ENCODE data around the gene LIPC. TPM values are rescaled to one million over a fixed set of nuclear protein-coding genes. Genes with fewer than 3 reads are reported as not detected.

The LIPC gene
- total and polyA plus RNA-seq, 2 of the 4 experiments (the other 2 are of a cell fraction): 0.07 TPM; not detected in 1

DNA sequence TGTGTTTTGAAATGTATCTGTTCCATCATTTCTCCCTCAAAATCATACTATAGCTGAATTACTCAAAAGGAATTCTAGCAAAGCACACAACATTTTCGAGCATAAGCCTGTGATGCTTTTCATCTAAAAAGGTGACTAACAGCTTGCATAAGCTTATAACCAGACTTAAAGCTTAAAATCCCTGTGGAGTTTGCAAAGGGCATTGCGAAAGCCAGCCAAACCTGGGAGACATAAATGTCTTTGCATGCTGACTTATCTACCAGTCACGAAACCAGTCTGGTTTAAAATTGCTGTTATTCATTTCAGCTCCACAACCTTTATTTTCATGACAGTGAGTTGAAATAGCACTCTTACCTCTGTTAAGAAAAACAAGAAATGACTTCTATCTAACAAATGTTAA is 35.6 kb upstream of the LIPC start:
- Histone ChIP-seq H2AK9ac (replicated peaks; ENCODE audit: low read depth, low read length, poor library complexity) (no peak overlapping the region), H3K79me1 (ENCODE audit: low read depth in 1 of 2, low read length in 2 of 2) (no peaks in the 10 kb centered on the region), H3K9me1 (ENCODE audit: insufficient read depth, low read length) (peaks cover 7% of the 10 kb centered on the region), H2BK20ac (ENCODE audit: low read depth, low read length) (peak overlapping the region; percentile 82), H2BK15ac (ENCODE audit: low read depth, low read length) (no peak overlapping the region; the same call in 2 of the 3 replicates), H3K18ac (ENCODE audit: low read depth, low read length) (peak overlapping the region; percentile 61), H3K4me3 (ENCODE audit: insufficient read depth, low read depth, low read length) (no peak overlapping the region), H3K4ac (ENCODE audit: low read depth, low read length) (no peak overlapping the region; the same call in 1 of the 2 replicates), H3K9me3 (ENCODE audit: control insufficient read depth, insufficient read depth, low read length) (no peaks in the 10 kb centered on the region), H3K9ac (ENCODE audit: low read depth, low read length) (no peak overlapping the region), H3K4me2 (ENCODE audit: low read depth, low read length) (peak overlapping the region; percentile 78; the same call in 1 of the 2 replicates), H2BK120ac (ENCODE audit: low read depth, low read length) (peak overlapping the region; percentile 43), H2AK5ac (ENCODE audit: low read depth, low read length) (no peak overlapping the region; the same call in 1 of the 2 replicates), H4K8ac (ENCODE audit: low read depth in 2 of 2, low read length in 2 of 2) (peak overlapping the region in 1 of 2 experiments; percentile 19; a peak in 1 of 4 replicates), H3K36me3 (ENCODE audit: control insufficient read depth, insufficient read depth, low read length) (no peaks in the 10 kb centered on the region), H2AFZ (replicated peaks; ENCODE audit: low read length, poor library complexity) (no peak overlapping the region), H3K23ac (ENCODE audit: low read depth, low read length) (no peak overlapping the region), H4K20me1 (ENCODE audit: insufficient read depth, low read length) (no peaks in the 10 kb centered on the region), H2BK5ac (ENCODE audit: low read depth, low read length, poor library complexity, severe bottlenecking) (peak overlapping the region; percentile 80), H4K5ac (ENCODE audit: low read depth, low read length) (peak overlapping the region; percentile 31; the same call in 1 of the 2 replicates), H3K27ac (ENCODE audit: insufficient read depth, low read length) (no peak overlapping the region), H4K91ac (ENCODE audit: insufficient read depth, low read depth, low read length) (0 out of 2 replicates have a peak overlapping the region, but pooled peaks have one; percentile 7), H3K56ac (ENCODE audit: extremely low read depth, insufficient read depth, low read length) (peak overlapping the region; percentile 34; the same call in 1 of the 2 replicates), H3K27me3 (ENCODE audit: control insufficient read depth, insufficient read depth, low read length) (no peaks in the 10 kb centered on the region), H3K14ac (replicated peaks; ENCODE audit: low read depth, low read length) (0 out of 2 replicates have a peak overlapping the region, but pooled peaks have one; percentile 23), H3K4me1 (ENCODE audit: control insufficient read depth, insufficient read depth, low read length) (peaks cover 14% of the 10 kb centered on the region)
- dilution Hi-C loops (cut with HindIII; ENCODE audit: low sequenced_read_pairs, unreplicated experiment): no loop called here
- DNase-seq: peak; percentile 97
- intact Hi-C loops (cut with micrococcal nuclease): no loop called here
- in situ Hi-C loops (cut with MboI; ENCODE audit: low sequenced_read_pairs): no loop called here
- TF ChIP-seq FOS (IDR thresholded peaks at IDR 0.05; ENCODE audit: low read depth, low read length): peak; percentile 87
- no peak for TF ChIP-seq RFX5 (IDR thresholded peaks at IDR 0.05; ENCODE audit: low read depth, low read length)
- peak; percentile 98 for TF ChIP-seq CEBPB (IDR thresholded peaks at IDR 0.05; ENCODE audit: low read depth, low read length)
- TF ChIP-seq RCOR1 (IDR thresholded peaks at IDR 0.05; ENCODE audit: insufficient replicate concordance, low read length): no peak
- TF ChIP-seq, protein P1, sequence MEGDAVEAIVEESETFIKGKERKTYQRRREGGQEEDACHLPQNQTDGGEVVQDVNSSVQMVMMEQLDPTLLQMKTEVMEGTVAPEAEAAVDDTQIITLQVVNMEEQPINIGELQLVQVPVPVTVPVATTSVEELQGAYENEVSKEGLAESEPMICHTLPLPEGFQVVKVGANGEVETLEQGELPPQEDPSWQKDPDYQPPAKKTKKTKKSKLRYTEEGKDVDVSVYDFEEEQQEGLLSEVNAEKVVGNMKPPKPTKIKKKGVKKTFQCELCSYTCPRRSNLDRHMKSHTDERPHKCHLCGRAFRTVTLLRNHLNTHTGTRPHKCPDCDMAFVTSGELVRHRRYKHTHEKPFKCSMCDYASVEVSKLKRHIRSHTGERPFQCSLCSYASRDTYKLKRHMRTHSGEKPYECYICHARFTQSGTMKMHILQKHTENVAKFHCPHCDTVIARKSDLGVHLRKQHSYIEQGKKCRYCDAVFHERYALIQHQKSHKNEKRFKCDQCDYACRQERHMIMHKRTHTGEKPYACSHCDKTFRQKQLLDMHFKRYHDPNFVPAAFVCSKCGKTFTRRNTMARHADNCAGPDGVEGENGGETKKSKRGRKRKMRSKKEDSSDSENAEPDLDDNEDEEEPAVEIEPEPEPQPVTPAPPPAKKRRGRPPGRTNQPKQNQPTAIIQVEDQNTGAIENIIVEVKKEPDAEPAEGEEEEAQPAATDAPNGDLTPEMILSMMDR (conservative IDR thresholded peaks at IDR 0.05; ENCODE audit: low read depth, low read length): no peak
- no peak for TF ChIP-seq BHLHE40 (IDR thresholded peaks at IDR 0.05; ENCODE audit: low read depth, low read length)
- no TSS peak for BruUV-seq (replicated peaks)
- POLR2A ChIA-PET (ENCODE audit: unreplicated experiment): no interaction called here
- CTCF ChIA-PET: interaction anchor here (0.6 to 1.2 kb wide), 3 partner anchors 12 to 448 kb away, joined by 3 read pairs; no protein-coding TSS in a partner anchor
- WGBS, 2 experiments (ENCODE audit: extremely low coverage in 2 of 2, insufficient read length in 1 of 2): 0% methylated on average over 1 of the region's 3 CpGs; no CpG with 5 or more reads in 1 of the 2 experiments
- ATAC-seq (ENCODE audit: low read depth): peak; percentile 78

Measured in IMR-90 (cell line).